ENCODE measurements around the gene VAMP2.
A peak's percentile ranks its signal among the peaks of the same experiment; 100 is the strongest.
"Not testable (repeated sequence)": the region's sequence is repeated elsewhere in the genome, so short reads cannot be mapped to it uniquely, and the experiment has no call there.

VAMP2 gene

GRCh38 chr17:8173056-8173870 is 10.5 kb upstream of the VAMP2 start:
- Histone ChIP-seq H3K9me3 (ENCODE audit: control insufficient read depth in 1 of 2, low read length in 2 of 2) (no peaks in the 10 kb centered on the region), H3K36me3 (ENCODE audit: control insufficient read depth in 1 of 2, insufficient read depth in 2 of 2, low read length in 2 of 2) (no peaks in the 10 kb centered on the region), H3K4me3 (ENCODE audit: low read depth in 1 of 2, low read length in 2 of 2) (peak overlapping the region; percentile 58 to 66)

GRCh38 chr17:8170186-8170585 is 7.4 kb upstream of the VAMP2 start:
- not testable (repeated sequence) for H3K4me1 ChIP-seq (ENCODE audit: control insufficient read depth in 1 of 2, insufficient read depth in 2 of 2, low read length in 2 of 2); H3K9me3 ChIP-seq (ENCODE audit: control insufficient read depth in 1 of 2, low read length in 2 of 2); H3K27ac ChIP-seq (ENCODE audit: low read length); H3K36me3 ChIP-seq (ENCODE audit: control insufficient read depth in 1 of 2, insufficient read depth in 2 of 2, low read length in 2 of 2); H3K27me3 ChIP-seq (ENCODE audit: low read depth, low read length); H3K4me3 ChIP-seq (ENCODE audit: low read depth in 1 of 2, low read length in 2 of 2)

More at GRCh38 chr17:8173056-8173870, 10.5 kb upstream of the VAMP2 start:
- Histone ChIP-seq H3K4me1 (ENCODE audit: control insufficient read depth in 1 of 2, insufficient read depth in 2 of 2, low read length in 2 of 2) (peaks cover 0 to 25% of the 10 kb centered on the region in 2 donors), H3K27me3 (ENCODE audit: low read depth, low read length) (no peaks in the 10 kb centered on the region), H3K27ac (ENCODE audit: low read length) (peak overlapping the region; percentile 97)

GRCh38 chr17:8167526-8167925 is 4.8 kb upstream of the VAMP2 start:
- H3K27ac ChIP-seq (ENCODE audit: low read length), result no peak overlapping the region
- H3K9me3 ChIP-seq (ENCODE audit: control insufficient read depth in 1 of 2, low read length in 2 of 2), result no peaks in the 10 kb centered on the region
- no peaks in the 10 kb centered on the region for H3K36me3 ChIP-seq (ENCODE audit: control insufficient read depth in 1 of 2, insufficient read depth in 2 of 2, low read length in 2 of 2)
- no peak overlapping the region for H3K4me3 ChIP-seq (ENCODE audit: low read depth in 1 of 2, low read length in 2 of 2)
- H3K27me3 ChIP-seq (ENCODE audit: low read depth, low read length), result no peaks in the 10 kb centered on the region
- peaks cover 9 to 16% of the 10 kb centered on the region in 2 donors for H3K4me1 ChIP-seq (ENCODE audit: control insufficient read depth in 1 of 2, insufficient read depth in 2 of 2, low read length in 2 of 2)

GRCh38 chr17:8166731-8167130 is 4.0 kb upstream of the VAMP2 start:
- H3K4me1 ChIP-seq (ENCODE audit: control insufficient read depth in 1 of 2, insufficient read depth in 2 of 2, low read length in 2 of 2), result peaks cover 12 to 19% of the 10 kb centered on the region in 2 donors
- no peaks in the 10 kb centered on the region for H3K27me3 ChIP-seq (ENCODE audit: low read depth, low read length)
- peaks cover 0 to under 1% of the 10 kb centered on the region in 2 donors for H3K36me3 ChIP-seq (ENCODE audit: control insufficient read depth in 1 of 2, insufficient read depth in 2 of 2, low read length in 2 of 2)
- no peaks in the 10 kb centered on the region for H3K9me3 ChIP-seq (ENCODE audit: control insufficient read depth in 1 of 2, low read length in 2 of 2)
- no peak overlapping the region for H3K4me3 ChIP-seq (ENCODE audit: low read depth in 1 of 2, low read length in 2 of 2)
- H3K27ac ChIP-seq (ENCODE audit: low read length), result no peak overlapping the region

GRCh38 chr17:8164815-8165131 is 2.0 kb upstream of the VAMP2 start:
- peaks cover 20 to 39% of the 10 kb centered on the region in 2 donors for H3K4me1 ChIP-seq (ENCODE audit: control insufficient read depth in 1 of 2, insufficient read depth in 2 of 2, low read length in 2 of 2)

GRCh38 chr17:8163978-8164814 is 1.4 kb upstream of the VAMP2 start:
- Histone ChIP-seq H3K27ac (ENCODE audit: low read length) (peak overlapping the region; percentile 84), H3K27me3 (ENCODE audit: low read depth, low read length) (no peaks in the 10 kb centered on the region), H3K4me3 (ENCODE audit: low read depth in 1 of 2, low read length in 2 of 2) (peak overlapping the region; percentile 8 to 82), H3K9me3 (ENCODE audit: control insufficient read depth in 1 of 2, low read length in 2 of 2) (no peaks in the 10 kb centered on the region), H3K36me3 (ENCODE audit: control insufficient read depth in 1 of 2, insufficient read depth in 2 of 2, low read length in 2 of 2) (peaks cover 15 to 17% of the 10 kb centered on the region in 2 donors), H3K4me1 (ENCODE audit: control insufficient read depth in 1 of 2, insufficient read depth in 2 of 2, low read length in 2 of 2) (peaks cover 20 to 45% of the 10 kb centered on the region in 2 donors)

More at GRCh38 chr17:8164815-8165131, 2.0 kb upstream of the VAMP2 start:
- no peaks in the 10 kb centered on the region for H3K27me3 ChIP-seq (ENCODE audit: low read depth, low read length)
- no peak overlapping the region for H3K4me3 ChIP-seq (ENCODE audit: low read depth in 1 of 2, low read length in 2 of 2)
- H3K36me3 ChIP-seq (ENCODE audit: control insufficient read depth in 1 of 2, insufficient read depth in 2 of 2, low read length in 2 of 2), result peaks cover 9 to 11% of the 10 kb centered on the region in 2 donors
- H3K9me3 ChIP-seq (ENCODE audit: control insufficient read depth in 1 of 2, low read length in 2 of 2), result no peaks in the 10 kb centered on the region
- peak overlapping the region; percentile 84 for H3K27ac ChIP-seq (ENCODE audit: low read length)

- no peaks in the 10 kb centered on the region for H3K9me3 ChIP-seq (ENCODE audit: control insufficient read depth in 1 of 2, low read length in 2 of 2)
- H3K27ac ChIP-seq (ENCODE audit: low read length), result peak overlapping the region; percentile 84
- H3K4me3 ChIP-seq (ENCODE audit: low read depth in 1 of 2, low read length in 2 of 2), result peak overlapping the region; percentile 53 to 82
- H3K4me1 ChIP-seq (ENCODE audit: control insufficient read depth in 1 of 2, insufficient read depth in 2 of 2, low read length in 2 of 2), result peaks cover 20 to 51% of the 10 kb centered on the region in 2 donors
- no peaks in the 10 kb centered on the region for H3K27me3 ChIP-seq (ENCODE audit: low read depth, low read length)
- H3K36me3 ChIP-seq (ENCODE audit: control insufficient read depth in 1 of 2, insufficient read depth in 2 of 2, low read length in 2 of 2), result peaks cover 15 to 21% of the 10 kb centered on the region in 2 donors
Observed at GRCh38 chr17:8162997-8163977, 539 bp upstream of the VAMP2 start.

GRCh38 chr17:8161289-8162232 is 1.2 kb downstream of the VAMP2 start:
- H3K4me3 ChIP-seq (ENCODE audit: low read depth in 1 of 2, low read length in 2 of 2), result peak overlapping the region; percentile 82 to 91
- peaks cover 20 to 55% of the 10 kb centered on the region in 2 donors for H3K4me1 ChIP-seq (ENCODE audit: control insufficient read depth in 1 of 2, insufficient read depth in 2 of 2, low read length in 2 of 2)
- no peaks in the 10 kb centered on the region for H3K9me3 ChIP-seq (ENCODE audit: control insufficient read depth in 1 of 2, low read length in 2 of 2)
- no peaks in the 10 kb centered on the region for H3K27me3 ChIP-seq (ENCODE audit: low read depth, low read length)
- peaks cover 15 to 27% of the 10 kb centered on the region in 2 donors for H3K36me3 ChIP-seq (ENCODE audit: control insufficient read depth in 1 of 2, insufficient read depth in 2 of 2, low read length in 2 of 2)
- H3K27ac ChIP-seq (ENCODE audit: low read length), result peak overlapping the region; percentile 86

- H3K9me3 ChIP-seq (ENCODE audit: control insufficient read depth in 1 of 2, low read length in 2 of 2), result no peaks in the 10 kb centered on the region
- H3K4me1 ChIP-seq (ENCODE audit: control insufficient read depth in 1 of 2, insufficient read depth in 2 of 2, low read length in 2 of 2), result peaks cover 20 to 55% of the 10 kb centered on the region in 2 donors
- H3K27me3 ChIP-seq (ENCODE audit: low read depth, low read length), result no peaks in the 10 kb centered on the region
- peak overlapping the region; percentile 61 for H3K27ac ChIP-seq (ENCODE audit: low read length)
- peak overlapping the region; percentile 82 to 91 for H3K4me3 ChIP-seq (ENCODE audit: low read depth in 1 of 2, low read length in 2 of 2)
- H3K36me3 ChIP-seq (ENCODE audit: control insufficient read depth in 1 of 2, insufficient read depth in 2 of 2, low read length in 2 of 2), result peaks cover 15 to 29% of the 10 kb centered on the region in 2 donors
Observed at GRCh38 chr17:8160741-8161221, 2.0 kb downstream of the VAMP2 start.

- H3K27ac ChIP-seq (ENCODE audit: low read length), result no peak overlapping the region
- no peaks in the 10 kb centered on the region for H3K9me3 ChIP-seq (ENCODE audit: control insufficient read depth in 1 of 2, low read length in 2 of 2)
- peaks cover 20 to 55% of the 10 kb centered on the region in 2 donors for H3K4me1 ChIP-seq (ENCODE audit: control insufficient read depth in 1 of 2, insufficient read depth in 2 of 2, low read length in 2 of 2)
- H3K36me3 ChIP-seq (ENCODE audit: control insufficient read depth in 1 of 2, insufficient read depth in 2 of 2, low read length in 2 of 2), result peaks cover 15 to 35% of the 10 kb centered on the region in 2 donors
- no peaks in the 10 kb centered on the region for H3K27me3 ChIP-seq (ENCODE audit: low read depth, low read length)
- H3K4me3 ChIP-seq (ENCODE audit: low read depth in 1 of 2, low read length in 2 of 2), result no peak overlapping the region
Observed at GRCh38 chr17:8160224-8160577, 2.5 kb downstream of the VAMP2 start.

Measured in muscle layer of duodenum (tissue), 2 donors.